Measurements from ENCODE around the gene CRHR2.
"Not testable (repeated sequence)": the region's sequence is repeated elsewhere in the genome, so short reads cannot be mapped to it uniquely, and the experiment has no call there.

The CRHR2 gene

DNA sequence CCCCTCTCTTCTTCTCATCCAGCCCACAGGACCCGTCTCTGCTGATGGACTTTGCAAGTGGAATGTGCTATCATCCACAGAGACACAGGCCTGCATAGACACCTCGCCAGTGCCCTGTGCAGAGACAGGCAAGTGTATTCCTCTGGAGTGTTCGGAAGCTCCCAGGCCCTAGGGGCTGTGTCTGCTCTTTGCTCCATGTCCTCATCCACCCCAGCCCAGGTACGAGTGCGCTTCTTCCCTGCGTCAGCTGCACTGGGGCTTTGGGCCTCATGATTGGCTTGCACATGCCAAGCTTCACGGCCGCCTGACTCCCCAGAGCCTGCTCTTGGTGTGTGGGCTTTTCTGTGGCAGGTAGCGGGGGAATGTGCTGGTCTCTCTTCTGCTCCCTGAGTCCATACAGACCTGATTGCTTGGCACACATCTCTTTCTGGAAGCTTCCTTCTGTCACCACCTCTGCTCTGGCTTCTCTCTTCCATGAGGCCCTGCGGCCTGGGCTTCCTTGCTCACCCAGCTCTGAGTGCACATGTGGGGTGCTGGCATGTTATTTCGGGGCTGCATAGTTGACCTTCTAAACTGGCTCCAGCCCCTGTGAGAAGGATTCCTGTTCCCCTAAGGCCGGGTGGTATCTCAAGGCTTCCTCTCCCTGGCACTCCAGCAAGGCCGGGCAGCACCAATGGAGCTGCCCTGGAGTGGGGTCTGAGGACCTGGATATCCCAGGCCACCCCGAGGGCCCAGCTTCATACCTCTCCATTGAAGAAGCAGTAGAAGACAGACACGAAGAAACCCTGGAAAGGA, 27.8 kb downstream of the CRHR2 start:
- no peak for DNase-seq

- DNase-seq: no peak
Measured at GRCh38 chr7:30652698-30653641, 29.3 kb downstream of the CRHR2 start.

GRCh38 chr7:30652132-30652531, 30.1 kb downstream of the CRHR2 start:
- DNase-seq: no peak

- no peak for DNase-seq
Measured at GRCh38 chr7:30650421-30650808, 31.8 kb downstream of the CRHR2 start.

GRCh38 chr7:30649717-30650420, 32.4 kb downstream of the CRHR2 start:
- no peak for DNase-seq

DNA sequence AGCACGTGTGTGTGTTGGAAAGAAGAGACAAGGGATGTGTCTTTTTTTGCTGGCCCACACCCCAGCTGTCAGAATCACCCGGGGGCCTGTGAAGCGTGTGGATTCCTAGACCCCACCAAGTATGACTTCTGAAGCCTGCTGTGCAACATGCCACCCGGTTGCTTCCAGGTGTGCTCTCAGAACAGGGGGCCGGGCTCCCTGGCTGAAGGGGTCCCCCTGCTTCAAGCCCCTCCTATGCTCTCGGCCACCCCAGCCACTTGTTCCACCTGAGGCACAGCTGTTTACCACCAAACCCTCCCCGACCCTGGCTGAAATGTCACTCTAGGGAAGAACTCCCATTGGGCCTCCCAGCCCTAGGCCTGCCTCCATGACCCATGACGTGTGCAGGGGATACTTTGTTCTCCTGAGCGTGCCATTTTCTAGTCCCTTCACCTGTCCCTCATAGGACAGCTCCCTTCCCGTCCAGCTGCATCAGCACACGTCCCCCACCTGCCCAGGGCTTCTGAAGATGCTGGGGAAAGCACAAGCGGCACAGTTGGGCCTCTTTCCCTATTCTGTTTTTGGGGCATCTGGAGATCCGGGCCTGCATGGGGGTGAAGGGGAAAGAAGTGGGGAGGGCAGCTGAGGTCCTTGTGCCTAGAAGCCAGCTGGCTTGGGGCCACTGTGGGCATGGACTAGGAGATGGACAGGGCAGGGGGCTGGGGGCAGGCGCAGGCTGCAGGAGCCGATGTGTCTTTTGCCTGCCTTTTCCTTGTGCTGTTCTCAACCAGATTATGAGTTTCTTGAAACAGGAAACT, 33.3 kb downstream of the CRHR2 start:
- DNase-seq: no peak

DNA sequence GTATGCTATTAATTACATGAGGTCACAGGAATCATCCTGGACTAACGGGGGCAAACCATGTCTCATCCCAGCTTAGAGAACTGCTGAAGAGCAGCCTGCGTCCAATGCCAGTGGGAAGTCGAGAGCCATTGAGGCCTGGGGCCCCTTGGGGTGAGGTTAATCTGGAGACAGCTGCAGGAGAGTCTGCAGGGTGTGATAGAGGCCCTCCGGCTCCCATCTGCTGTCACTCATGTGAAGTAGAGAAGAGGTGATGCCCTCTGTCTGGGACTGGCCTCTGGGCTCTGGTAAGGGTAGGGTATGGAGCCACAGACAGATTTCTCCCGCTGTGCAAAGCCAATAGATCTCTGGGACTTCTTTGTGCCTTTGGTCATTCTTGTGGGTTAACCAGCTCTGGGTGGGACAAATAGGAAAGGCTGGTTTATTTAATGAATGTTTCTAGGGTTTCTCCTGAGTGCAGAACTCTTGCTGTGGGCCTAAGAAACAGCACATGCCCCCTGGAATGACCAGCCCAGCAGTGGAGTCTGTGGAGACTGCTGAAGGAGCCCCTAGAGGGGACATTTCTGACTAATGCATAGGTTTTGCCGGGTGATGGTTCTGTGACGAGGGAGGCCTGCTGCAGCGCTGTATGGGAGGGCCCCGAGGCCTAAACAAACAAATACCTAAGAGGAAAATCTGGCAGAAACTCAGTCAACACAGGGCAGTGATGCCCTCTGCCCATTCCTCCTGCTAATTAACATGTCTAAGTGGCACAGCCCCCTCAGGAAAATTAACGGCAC, 34.5 kb downstream of the CRHR2 start:
- no peak for DNase-seq

GRCh38 chr7:30646154-30646553, 36.1 kb downstream of the CRHR2 start:
- no peak for DNase-seq

DNA sequence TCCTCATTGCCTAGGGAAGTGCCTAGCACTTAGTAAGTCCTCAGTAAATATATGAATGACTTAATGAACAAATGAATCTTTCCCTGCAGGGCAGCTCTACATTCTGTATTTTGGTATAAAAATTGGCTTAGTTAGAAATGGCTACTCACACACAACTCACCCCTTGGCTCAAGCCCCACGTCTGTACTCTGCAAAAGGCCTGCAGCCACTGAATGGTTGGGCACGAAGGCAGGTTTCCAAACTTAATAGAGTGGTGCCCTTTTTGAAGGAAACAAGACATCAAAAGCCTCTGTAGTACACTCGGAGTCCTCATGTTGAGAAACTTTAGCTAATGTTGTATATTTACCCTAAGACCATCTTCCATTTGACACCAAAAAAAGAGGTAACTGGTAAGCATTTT, 36.6 kb downstream of the CRHR2 start:
- DNase-seq: no peak

DNA sequence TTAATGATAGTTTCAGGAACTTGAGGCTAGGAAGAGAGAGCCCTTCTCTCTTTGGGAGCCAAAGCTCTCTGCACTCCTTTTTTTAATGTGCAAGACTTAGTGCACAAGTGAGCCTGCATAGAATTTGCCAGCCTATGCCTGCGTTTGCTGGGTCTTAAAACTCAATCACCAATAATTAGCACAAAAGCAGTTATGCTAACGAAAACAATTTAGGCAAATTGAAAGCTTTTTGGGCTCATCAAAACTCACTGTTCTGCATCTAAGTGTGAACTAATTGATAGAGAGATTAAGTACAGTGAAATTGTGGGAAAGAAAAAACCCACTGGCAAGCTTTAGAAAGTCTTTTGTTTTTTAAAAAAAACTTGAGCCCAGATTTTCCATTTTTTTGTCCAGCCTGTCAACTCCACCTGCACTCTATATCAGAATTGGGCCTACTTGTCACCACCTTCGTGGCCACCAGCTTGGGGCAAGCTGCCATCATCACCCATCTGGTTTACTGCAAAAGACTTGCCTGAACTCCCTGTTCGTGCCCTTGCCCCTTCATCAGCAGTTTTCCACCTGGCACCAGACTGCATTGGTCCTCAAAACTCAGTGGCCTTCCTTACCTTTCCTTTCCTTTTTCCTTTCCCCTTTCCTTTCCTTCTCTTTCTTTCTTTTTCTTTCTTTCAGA, 37.8 kb downstream of the CRHR2 start:
- DNase-seq: no peak

GRCh38 chr7:30642789-30643188, 39.5 kb downstream of the CRHR2 start:
- no peak for DNase-seq

GRCh38 chr7:30642322-30642721, 39.9 kb downstream of the CRHR2 start:
- not testable (repeated sequence) for DNase-seq

DNA sequence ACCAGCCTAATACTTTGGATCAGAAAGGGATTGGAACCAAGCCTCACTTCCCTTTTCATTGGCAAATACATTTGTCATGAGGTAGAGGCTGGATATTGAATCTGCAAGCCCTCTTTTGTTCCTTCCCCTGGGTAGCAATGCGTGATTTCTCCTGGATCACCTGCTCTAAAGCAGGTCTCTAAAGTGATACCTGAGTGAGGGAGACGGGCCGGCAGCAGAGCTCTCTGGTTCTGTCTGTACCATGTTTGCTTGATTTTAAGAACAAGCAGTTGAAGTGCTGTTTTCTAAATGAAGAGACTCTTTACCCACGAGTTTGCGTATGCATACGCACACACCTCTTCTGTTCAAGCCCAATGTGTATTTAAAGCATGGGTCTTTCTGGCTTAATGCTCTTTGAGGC, 46.5 kb downstream of the CRHR2 start:
- DNase-seq: no peak

DNA sequence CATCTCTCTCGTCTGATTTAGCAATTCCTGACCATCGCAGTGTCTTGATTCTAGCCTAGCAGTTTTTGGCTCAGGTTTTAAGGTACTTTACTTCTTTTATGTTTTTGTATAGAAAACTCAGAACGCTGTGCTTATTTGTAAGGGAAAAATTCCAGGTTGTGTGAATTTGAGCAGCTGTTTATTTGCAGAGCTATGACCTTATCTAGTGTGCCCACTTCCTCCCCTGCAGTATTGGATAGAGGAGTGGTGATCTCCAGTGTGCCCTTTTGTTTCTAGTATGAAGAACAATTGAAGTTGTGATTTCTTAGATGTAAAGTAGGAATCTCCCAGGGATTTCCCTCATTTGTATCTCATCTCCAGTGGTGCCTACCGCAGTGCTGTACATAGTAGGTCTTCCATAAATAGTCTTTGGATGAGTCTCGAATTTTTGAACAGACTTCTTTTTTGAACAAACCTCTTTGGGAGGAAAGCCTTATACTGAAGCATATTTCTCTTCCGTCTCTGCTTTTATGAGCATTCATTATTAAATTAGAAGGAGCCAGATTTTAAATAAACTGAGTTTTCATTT, 47.5 kb downstream of the CRHR2 start:
- DNase-seq: no peak

- no peak for DNase-seq
Measured at GRCh38 chr7:30634193-30634626, 48.0 kb downstream of the CRHR2 start.

GRCh38 chr7:30633223-30633622, 49.0 kb downstream of the CRHR2 start:
- no peak for DNase-seq

GRCh38 chr7:30630986-30631385, 51.3 kb downstream of the CRHR2 start:
- no peak for DNase-seq

GRCh38 chr7:30627026-30627425, 55.2 kb downstream of the CRHR2 start:
- DNase-seq: no peak

- DNase-seq: no peak
Measured at GRCh38 chr7:30625283-30625682, 57.0 kb downstream of the CRHR2 start.

- DNase-seq: no peak
Measured at GRCh38 chr7:30618961-30619360, 63.3 kb downstream of the CRHR2 start.

Measured in right kidney (tissue), 1 donor.